Measurements from ENCODE around the gene SPAG9. TPM values are rescaled to one million over a fixed set of nuclear protein-coding genes. Genes with fewer than 3 reads are reported as not detected.
A peak's percentile ranks its signal among the peaks of the same experiment; 100 is the strongest.

SPAG9 gene
- polyA plus RNA-seq, 1 donor from 2014 or later: 201 TPM

DNA sequence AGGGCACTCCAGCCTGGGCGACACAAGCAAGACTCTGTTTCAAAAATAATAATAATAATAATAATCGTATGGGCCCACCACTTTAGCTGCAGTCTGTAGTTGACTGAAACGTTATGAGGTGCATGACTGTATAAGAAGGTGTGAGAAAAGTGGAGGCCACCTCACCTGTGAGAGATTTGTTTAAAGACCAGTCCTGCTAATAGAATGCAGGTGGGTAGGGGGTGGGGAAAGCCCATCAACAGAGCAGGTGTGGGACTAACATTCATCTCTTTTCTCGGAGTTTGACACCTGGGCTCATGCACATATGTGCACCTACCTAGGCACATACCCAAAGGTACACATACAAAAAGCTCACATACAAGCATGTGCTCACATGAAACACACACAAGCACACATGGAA, 186.5 kb downstream of the SPAG9 start:
- TF ChIP-seq POLR2AphosphoS5 (IDR thresholded peaks at IDR 0.05) (no peak), RAD21 (conservative IDR thresholded peaks at IDR 0.05) (no peak), SMC3 (conservative IDR thresholded peaks at IDR 0.05; ENCODE audit: poor library complexity) (no peak), TAF1 (IDR thresholded peaks at IDR 0.05; ENCODE audit: low read depth) (no peak), EZH2 (IDR thresholded peaks at IDR 0.05; ENCODE audit: borderline replicate concordance, insufficient read depth, low read length, poor library complexity, severe bottlenecking) (no peak), MXI1 (conservative IDR thresholded peaks at IDR 0.05; ENCODE audit: poor library complexity, severe bottlenecking) (no peak), EP300 (conservative IDR thresholded peaks at IDR 0.05; ENCODE audit: poor library complexity, severe bottlenecking) (no peak), CTCF (IDR thresholded peaks at IDR 0.05; ENCODE audit: poor library complexity, severe bottlenecking) (no peak)
- TF ChIP-seq, protein P1, sequence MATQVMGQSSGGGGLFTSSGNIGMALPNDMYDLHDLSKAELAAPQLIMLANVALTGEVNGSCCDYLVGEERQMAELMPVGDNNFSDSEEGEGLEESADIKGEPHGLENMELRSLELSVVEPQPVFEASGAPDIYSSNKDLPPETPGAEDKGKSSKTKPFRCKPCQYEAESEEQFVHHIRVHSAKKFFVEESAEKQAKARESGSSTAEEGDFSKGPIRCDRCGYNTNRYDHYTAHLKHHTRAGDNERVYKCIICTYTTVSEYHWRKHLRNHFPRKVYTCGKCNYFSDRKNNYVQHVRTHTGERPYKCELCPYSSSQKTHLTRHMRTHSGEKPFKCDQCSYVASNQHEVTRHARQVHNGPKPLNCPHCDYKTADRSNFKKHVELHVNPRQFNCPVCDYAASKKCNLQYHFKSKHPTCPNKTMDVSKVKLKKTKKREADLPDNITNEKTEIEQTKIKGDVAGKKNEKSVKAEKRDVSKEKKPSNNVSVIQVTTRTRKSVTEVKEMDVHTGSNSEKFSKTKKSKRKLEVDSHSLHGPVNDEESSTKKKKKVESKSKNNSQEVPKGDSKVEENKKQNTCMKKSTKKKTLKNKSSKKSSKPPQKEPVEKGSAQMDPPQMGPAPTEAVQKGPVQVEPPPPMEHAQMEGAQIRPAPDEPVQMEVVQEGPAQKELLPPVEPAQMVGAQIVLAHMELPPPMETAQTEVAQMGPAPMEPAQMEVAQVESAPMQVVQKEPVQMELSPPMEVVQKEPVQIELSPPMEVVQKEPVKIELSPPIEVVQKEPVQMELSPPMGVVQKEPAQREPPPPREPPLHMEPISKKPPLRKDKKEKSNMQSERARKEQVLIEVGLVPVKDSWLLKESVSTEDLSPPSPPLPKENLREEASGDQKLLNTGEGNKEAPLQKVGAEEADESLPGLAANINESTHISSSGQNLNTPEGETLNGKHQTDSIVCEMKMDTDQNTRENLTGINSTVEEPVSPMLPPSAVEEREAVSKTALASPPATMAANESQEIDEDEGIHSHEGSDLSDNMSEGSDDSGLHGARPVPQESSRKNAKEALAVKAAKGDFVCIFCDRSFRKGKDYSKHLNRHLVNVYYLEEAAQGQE (IDR thresholded peaks at IDR 0.05; ENCODE audit: borderline replicate concordance): no peak
- H3K4me3 ChIP-seq (ENCODE audit: low read length): no peak overlapping the region
- no peak overlapping the region for H3K9ac ChIP-seq (ENCODE audit: low read length)
- no peak overlapping the region for H2AFZ ChIP-seq (ENCODE audit: low read depth, low read length)
- H3F3A ChIP-seq (ENCODE audit: insufficient read depth, low read length, poor library complexity, severe bottlenecking): no peaks in the 10 kb centered on the region
- no peak overlapping the region for H3K4me2 ChIP-seq (ENCODE audit: low read length)
- no peak overlapping the region for H3K27ac ChIP-seq (ENCODE audit: low read length)
- no peaks in the 10 kb centered on the region for H3K79me2 ChIP-seq (replicated peaks; ENCODE audit: insufficient read depth, low read length)
- no peaks in the 10 kb centered on the region for H3K9me2 ChIP-seq (ENCODE audit: insufficient read depth, low read length)
- no peaks in the 10 kb centered on the region for H3K9me3 ChIP-seq (ENCODE audit: low read length)
- H4K20me1 ChIP-seq (ENCODE audit: insufficient read depth): no peaks in the 10 kb centered on the region
- H3K36me3 ChIP-seq (ENCODE audit: insufficient read depth, low read length): no peaks in the 10 kb centered on the region
- H3K27me3 ChIP-seq (ENCODE audit: insufficient read depth, low read depth, low read length): no peaks in the 10 kb centered on the region

DNA sequence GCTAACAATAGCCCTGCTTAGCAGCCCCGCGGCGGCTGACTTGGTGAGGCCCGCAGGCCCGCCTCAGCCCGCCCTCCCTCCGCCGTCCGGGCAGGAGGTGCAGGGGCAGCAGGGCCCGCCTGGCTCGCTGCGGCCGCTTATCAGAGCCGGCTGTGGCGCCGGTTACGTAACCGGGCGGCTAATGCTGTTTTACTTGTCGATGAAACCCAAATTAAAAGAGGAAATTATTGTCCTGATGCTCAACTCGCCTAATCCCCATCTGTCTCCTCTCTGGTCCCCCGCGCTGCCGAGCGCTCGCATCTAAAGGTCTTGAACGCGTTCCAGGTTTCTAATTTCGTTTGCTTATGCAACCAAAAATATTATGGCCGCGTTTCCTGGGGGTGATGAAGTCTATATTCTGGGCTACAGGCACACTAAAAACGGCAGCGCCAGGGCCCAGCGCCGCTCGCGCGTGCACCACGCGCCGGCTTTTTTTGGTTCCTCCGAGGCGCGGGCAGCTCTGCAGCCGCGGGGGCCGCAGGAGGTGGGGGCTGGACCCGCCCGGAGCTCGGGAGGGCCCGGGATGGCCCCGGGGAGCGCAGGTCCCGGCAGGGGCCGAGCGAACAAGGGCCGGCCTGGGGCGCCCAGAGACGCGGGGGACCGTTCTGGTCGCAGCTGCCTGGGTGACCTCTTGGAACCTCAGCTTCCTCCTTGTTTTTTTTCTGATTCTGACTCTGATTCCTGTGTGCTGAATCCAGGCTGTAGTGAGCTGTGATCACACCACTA, 189.3 kb downstream of the SPAG9 start:
- Histone ChIP-seq H4K20me1 (ENCODE audit: insufficient read depth) (no peaks in the 10 kb centered on the region), H3K9me2 (ENCODE audit: insufficient read depth, low read length) (no peaks in the 10 kb centered on the region), H3K9me3 (ENCODE audit: low read length) (no peaks in the 10 kb centered on the region), H3F3A (ENCODE audit: insufficient read depth, low read length, poor library complexity, severe bottlenecking) (no peaks in the 10 kb centered on the region), H3K4me2 (ENCODE audit: low read length) (no peak overlapping the region), H3K79me2 (replicated peaks; ENCODE audit: insufficient read depth, low read length) (no peaks in the 10 kb centered on the region), H3K9ac (ENCODE audit: low read length) (peak overlapping the region; percentile 61), H3K4me3 (ENCODE audit: low read length) (peak overlapping the region; percentile 55), H2AFZ (ENCODE audit: low read depth, low read length) (peak overlapping the region; percentile 63), H3K27ac (ENCODE audit: low read length) (peak overlapping the region; percentile 55), H3K27me3 (ENCODE audit: insufficient read depth, low read depth, low read length) (no peaks in the 10 kb centered on the region), H3K36me3 (ENCODE audit: insufficient read depth, low read length) (no peaks in the 10 kb centered on the region)
- TF ChIP-seq, protein P1 (IDR thresholded peaks at IDR 0.05; ENCODE audit: borderline replicate concordance): no peak
- TF ChIP-seq RAD21 (conservative IDR thresholded peaks at IDR 0.05) (peak; percentile 9), EP300 (conservative IDR thresholded peaks at IDR 0.05; ENCODE audit: poor library complexity, severe bottlenecking) (no peak), SMC3 (conservative IDR thresholded peaks at IDR 0.05; ENCODE audit: poor library complexity) (peak; percentile 8), POLR2AphosphoS5 (IDR thresholded peaks at IDR 0.05) (peak; percentile 41), MXI1 (conservative IDR thresholded peaks at IDR 0.05; ENCODE audit: poor library complexity, severe bottlenecking) (no peak), TAF1 (IDR thresholded peaks at IDR 0.05; ENCODE audit: low read depth) (no peak)

Measured in neural cell (in vitro differentiated cells).